Kidney (tissue), 14 donors: ENCODE data around the gene POLR2C. TPM values are rescaled to one million over a fixed set of nuclear protein-coding genes. Genes with fewer than 3 reads are reported as not detected.
A peak's percentile ranks its signal among the peaks of the same experiment; 100 is the strongest.

Experiments
- DNase-seq, 5 donors: peaks; one replicate each; pipeline ENCODE4 v3.0.0-alpha.2; 2013 to 2020
- FAIRE-seq: peaks from 2 replicates; lab custom pipeline; 2012; peaks lifted over from hg19 to GRCh38; lab: Jason Lieb, UNC
- H3K27ac ChIP-seq, 2 donors: one replicate each; pipeline ENCODE4 v1.7.0; 2013; ENCODE audit warnings: low read depth in 2 of 2, low read length in 2 of 2, inconsistent platforms in 1 of 2
- H3K27me3 ChIP-seq: one replicate; pipeline ENCODE4 v1.7.1; 2013; ENCODE audit warnings: low read length, inconsistent platforms; ENCODE audit not compliant: control insufficient read depth, insufficient read depth
- H3K36me3 ChIP-seq, 3 donors: one replicate each; pipeline versions ENCODE4 v1.7.0 to v1.7.1; 2013; ENCODE audit warnings: low read length in 3 of 3, control low read depth in 1 of 3, inconsistent platforms in 1 of 3; ENCODE audit not compliant: insufficient read depth in 3 of 3, control insufficient read depth in 2 of 3
- H3K4me1 ChIP-seq, 3 donors: one replicate each; pipeline versions ENCODE4 v1.7.0 to v1.7.1; 2013; ENCODE audit warnings: low read length in 3 of 3, inconsistent platforms in 1 of 3, low read depth in 1 of 3; ENCODE audit not compliant: control insufficient read depth in 2 of 3, insufficient read depth in 2 of 3
- H3K4me3 ChIP-seq, 3 donors: one replicate each; pipeline versions ENCODE4 v1.7.0 to v1.8.1; 2013; ENCODE audit warnings: low read length in 3 of 3, control low read depth in 1 of 3, inconsistent platforms in 1 of 3
- H3K9ac ChIP-seq, 3 donors: one replicate each; pipeline versions ENCODE4 v1.7.0 to v1.7.1; 2013; ENCODE audit warnings: low read length in 3 of 3, control low read depth in 1 of 3, inconsistent platforms in 1 of 3
- H3K9me3 ChIP-seq, 3 donors: one replicate each; pipeline versions ENCODE4 v1.7.0 to v1.7.1; 2013; ENCODE audit warnings: low read length in 3 of 3, control low read depth in 1 of 3, inconsistent platforms in 1 of 3; ENCODE audit not compliant: control insufficient read depth in 2 of 3, insufficient read depth in 1 of 3
- intact Hi-C: fragments of 100-400 bp; cut with DNase I; formaldehyde crosslinking; loops from one replicate; pipeline ENCODE4 v1.11.1; 2022
- polyA plus RNA-seq: library from polyadenylated mRNA; stranded (reverse); fragments of 350-450 nt; fragmentation: Illumina TruSeq; extraction: RNeasy Lipid Tissue Mini Kit (QIAGEN cat#74804); gene quantifications from one replicate; pipeline ENCODE4 v1.2.3, GENCODE V29; 2014; ENCODE audit warnings: low read depth, low replicate concordance; ENCODE audit not compliant: insufficient read depth
- total RNA-seq: library from RNA; stranded (reverse); fragmentation: NEBNext Ultra II Directional; extraction: Animal tissue kit (Norgen Biotek cat#: 25700); gene quantifications from one replicate; pipeline ENCODE4 v1.2.1, GENCODE V29; 2021
- TF ChIP-seq, protein P1 (sequence below): IDR thresholded peaks from 3 replicates; pipeline ENCODE4 v1.5.1; 2012; ENCODE audit warnings: mild to moderate bottlenecking, moderate library complexity, borderline replicate concordance; ENCODE audit not compliant: insufficient read depth; ENCODE audit errors: extremely low read depth
- donor health status: control.
- donor health status: control.
- donor health status: control.
- donor health status: control.
- donor health status: control.
- donor health status: DM: yes; HTN: yes; CAD: no.
- donor health status: Normal renal cell carcinoma (clear cell type).

POLR2C gene
- total and polyA plus RNA-seq, 2 donors from 2014 or later: 58.9 to 68.9 TPM

- no peak for FAIRE-seq
- intact Hi-C loops: loop anchor here (5.0 to 10.0 kb wide), 2 partner anchors 99 to 114 kb away; no protein-coding TSS in a partner anchor
- Histone ChIP-seq H3K9ac (no peak overlapping the region), H3K9me3 (no peaks in the 10 kb centered on the region), H3K36me3 (no peaks in the 10 kb centered on the region), H3K27me3 (no peaks in the 10 kb centered on the region), H3K27ac (no peak overlapping the region), H3K4me3 (no peak overlapping the region), H3K4me1 (peaks cover 0 to 20% (median 0%) of the 10 kb centered on the region in 3 donors)
- TF ChIP-seq, protein P1, sequence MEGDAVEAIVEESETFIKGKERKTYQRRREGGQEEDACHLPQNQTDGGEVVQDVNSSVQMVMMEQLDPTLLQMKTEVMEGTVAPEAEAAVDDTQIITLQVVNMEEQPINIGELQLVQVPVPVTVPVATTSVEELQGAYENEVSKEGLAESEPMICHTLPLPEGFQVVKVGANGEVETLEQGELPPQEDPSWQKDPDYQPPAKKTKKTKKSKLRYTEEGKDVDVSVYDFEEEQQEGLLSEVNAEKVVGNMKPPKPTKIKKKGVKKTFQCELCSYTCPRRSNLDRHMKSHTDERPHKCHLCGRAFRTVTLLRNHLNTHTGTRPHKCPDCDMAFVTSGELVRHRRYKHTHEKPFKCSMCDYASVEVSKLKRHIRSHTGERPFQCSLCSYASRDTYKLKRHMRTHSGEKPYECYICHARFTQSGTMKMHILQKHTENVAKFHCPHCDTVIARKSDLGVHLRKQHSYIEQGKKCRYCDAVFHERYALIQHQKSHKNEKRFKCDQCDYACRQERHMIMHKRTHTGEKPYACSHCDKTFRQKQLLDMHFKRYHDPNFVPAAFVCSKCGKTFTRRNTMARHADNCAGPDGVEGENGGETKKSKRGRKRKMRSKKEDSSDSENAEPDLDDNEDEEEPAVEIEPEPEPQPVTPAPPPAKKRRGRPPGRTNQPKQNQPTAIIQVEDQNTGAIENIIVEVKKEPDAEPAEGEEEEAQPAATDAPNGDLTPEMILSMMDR: no peak
- peak in 1 of 5 donors; percentile 74 for DNase-seq
Measured at GRCh38 chr16:57416084-57416483, 46.4 kb upstream of the POLR2C start.

GRCh38 chr16:57419506-57419905 lies 43.0 kb upstream of the POLR2C start:
- Histone ChIP-seq H3K27ac (no peak overlapping the region), H3K27me3 (no peaks in the 10 kb centered on the region), H3K36me3 (no peaks in the 10 kb centered on the region), H3K9ac (no peak overlapping the region), H3K4me1 (peaks cover 0 to 24% (median 0%) of the 10 kb centered on the region in 3 donors), H3K9me3 (no peaks in the 10 kb centered on the region), H3K4me3 (no peak overlapping the region)
- FAIRE-seq (no peak), DNase-seq (no peak)
- intact Hi-C loops: loop anchor here (5.0 to 10.0 kb wide), 2 partner anchors 95 to 117 kb away; no protein-coding TSS in a partner anchor
- TF ChIP-seq, protein P1: no peak

DNA sequence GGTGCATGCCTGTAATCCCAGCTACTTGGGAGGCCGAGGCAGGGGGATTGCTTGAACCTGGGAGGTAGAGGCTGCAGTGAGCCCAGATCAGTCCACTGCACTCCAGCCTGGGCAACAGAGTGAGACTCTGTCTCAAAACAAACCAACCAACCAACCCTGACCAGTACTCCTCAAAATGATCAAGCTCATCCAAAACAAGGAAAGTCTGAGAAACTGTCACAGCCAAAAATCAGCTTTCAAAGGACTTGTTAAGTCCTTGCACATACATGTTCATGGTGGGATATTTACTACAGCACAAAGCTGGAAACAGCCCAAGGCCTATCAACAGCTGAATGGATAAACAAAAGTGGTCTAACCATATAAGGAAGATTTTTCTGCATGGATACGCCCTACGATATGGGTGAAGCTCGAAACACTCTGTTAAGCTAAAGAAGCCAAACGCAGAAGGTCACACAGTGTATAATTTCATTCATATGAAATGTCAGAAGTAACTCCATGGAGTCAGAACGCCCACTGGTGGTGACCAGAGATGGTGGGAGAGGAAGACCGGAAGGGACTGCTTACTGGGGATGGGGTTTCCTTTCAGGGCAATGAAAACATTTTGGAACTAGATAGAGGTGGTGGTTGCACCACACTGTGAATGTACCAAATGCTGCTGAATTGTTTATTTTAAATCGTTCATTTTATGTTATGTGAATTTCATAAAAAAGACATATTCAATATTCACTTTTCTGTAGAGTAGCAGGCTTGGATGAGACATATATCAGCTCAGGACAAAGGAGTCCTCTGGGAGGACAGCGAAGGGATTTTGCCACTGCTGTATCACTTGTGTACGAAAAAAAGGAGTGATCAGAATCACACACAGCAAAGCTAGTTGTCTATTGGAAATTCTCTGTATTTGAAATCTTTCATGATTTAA lies 40.2 kb upstream of the POLR2C start:
- H3K27ac ChIP-seq: no peak overlapping the region
- no peaks in the 10 kb centered on the region for H3K27me3 ChIP-seq
- TF ChIP-seq, protein P1: peak; percentile 56
- H3K4me1 ChIP-seq: peaks cover 0 to 16% (median 4%) of the 10 kb centered on the region in 3 donors
- no peaks in the 10 kb centered on the region for H3K36me3 ChIP-seq
- DNase-seq: peak in 3 of 5 donors; percentile 69 to 93 (median 79)
- no peak for FAIRE-seq
- H3K9me3 ChIP-seq: no peaks in the 10 kb centered on the region
- intact Hi-C loops: no loop called here
- H3K9ac ChIP-seq: no peak overlapping the region
- no peak overlapping the region for H3K4me3 ChIP-seq
